Activated CD4-positive, alpha-beta memory T cell treated with anti-CD3 and anti-CD28 coated beads for 36 hours (primary cell): Measurements from ENCODE around the gene PHTF2. TPM values are rescaled to one million over a fixed set of nuclear protein-coding genes. Genes with fewer than 3 reads are reported as not detected.

Source experiments
- CTCF ChIA-PET: fragments of 350-600 bp; sonication (Branson Sonifier 250); formaldehyde crosslinking; loops from one replicate; lab custom pipeline; 2021; ENCODE audit warnings: antibody characterized with exemption, inconsistent platforms; lab: Charles Lee
- POLR2A ChIA-PET: fragments of 350-600 bp; sonication (Branson Sonifier 250); formaldehyde crosslinking; loops from one replicate; lab custom pipeline; 2021; ENCODE audit warnings: antibody characterized with exemption; lab: Charles Lee
- DNase-seq: peaks from one replicate; pipeline ENCODE4 v3.0.0-alpha.2; 2020
- H3K27ac Mint-ChIP-seq: one replicate; pipeline ENCODE4 v1.8.0; 2021; ENCODE audit warnings: mixed read lengths
- H3K27me3 Mint-ChIP-seq: one replicate; pipeline ENCODE4 v1.8.0; 2021; ENCODE audit warnings: mixed read lengths
- H3K36me3 Mint-ChIP-seq: one replicate; pipeline ENCODE4 v1.8.0; 2021; ENCODE audit warnings: mixed read lengths
- H3K4me1 Mint-ChIP-seq: one replicate; pipeline ENCODE4 v1.8.0; 2021; ENCODE audit warnings: low read depth, mixed read lengths
- H3K4me3 Mint-ChIP-seq: one replicate; pipeline ENCODE4 v1.8.0; 2021; ENCODE audit warnings: mild to moderate bottlenecking, mixed read lengths
- H3K9me3 Mint-ChIP-seq: one replicate; pipeline ENCODE4 v1.8.0; 2021; ENCODE audit warnings: mixed read lengths
- intact Hi-C: fragments of 100-400 bp; cut with micrococcal nuclease; formaldehyde crosslinking; loops from one replicate; pipeline ENCODE4 v1.15.1; 2023
- total RNA-seq, 2 experiments: library from RNA; stranded (reverse); gene quantifications; one replicate each; pipeline ENCODE4 v1.2.3, GENCODE V29; 2021

Gene PHTF2
- total RNA-seq, 2 experiments from 2014 or later: 40.8 to 41.2 TPM

GRCh38 chr7:77796960-77797359 lies 1.6 kb upstream of the PHTF2 start:
- CTCF ChIA-PET: interaction anchor here (0.7 to 2.8 kb wide), 4 partner anchors 35 to 145 kb away, joined by 3 to 12 read pairs (median 9); no protein-coding TSS in a partner anchor
- Mint-ChIP-seq H3K9me3 (no peaks in the 10 kb centered on the region), H3K27ac (peak overlapping the region; percentile 92), H3K27me3 (no peaks in the 10 kb centered on the region), H3K36me3 (peaks cover 11% of the 10 kb centered on the region), H3K4me1 (peaks cover 52% of the 10 kb centered on the region), H3K4me3 (peak overlapping the region; percentile 91)
- intact Hi-C loops: loop anchor here (5.0 kb wide), 2 partner anchors 125 to 675 kb away; partner anchors contain the start of gene CCDC146
- DNase-seq: no peak
- POLR2A ChIA-PET: interaction anchor here (0.7 kb wide), 1 partner anchor 100 kb away, joined by 3 read pairs; the partner anchor contains the start of gene RSBN1L

GRCh38 chr7:77797734-77798393 lies 709 bp upstream of the PHTF2 start:
- ChIA-PET CTCF (interaction anchor here (0.6 to 2.8 kb wide), 12 partner anchors 15 to 223 kb away, joined by 3 to 12 read pairs (median 4); no protein-coding TSS in a partner anchor), POLR2A (interaction anchor here (0.5 to 2.3 kb wide), 7 partner anchors 14 to 102 kb away, joined by 3 to 25 read pairs (median 4); partner anchors contain the start of gene RSBN1L)
- Mint-ChIP-seq H3K4me1 (peaks cover 61% of the 10 kb centered on the region), H3K27ac (peak overlapping the region; percentile 92), H3K27me3 (no peaks in the 10 kb centered on the region), H3K9me3 (no peaks in the 10 kb centered on the region), H3K4me3 (peak overlapping the region; percentile 91), H3K36me3 (peaks cover 11% of the 10 kb centered on the region)
- no peak for DNase-seq
- intact Hi-C loops: loop anchor here (1.0 to 5.0 kb wide), 7 partner anchors 33 to 676 kb away; partner anchors contain the start of genes CCDC146, PTPN12 and RSBN1L

- peak overlapping the region; percentile 92 for H3K27ac Mint-ChIP-seq
- peak; percentile 32 for DNase-seq
- H3K36me3 Mint-ChIP-seq: peaks cover 7% of the 10 kb centered on the region
- ChIA-PET POLR2A (interaction anchor here (1.1 to 2.3 kb wide), 3 partner anchors 32 to 103 kb away, joined by 3 to 25 read pairs (median 7); partner anchors contain the start of gene RSBN1L), CTCF (interaction anchor here (0.6 to 2.4 kb wide), 8 partner anchors 13 to 221 kb away, joined by 3 to 12 read pairs (median 4); no protein-coding TSS in a partner anchor)
- H3K27me3 Mint-ChIP-seq: no peaks in the 10 kb centered on the region
- peak overlapping the region; percentile 91 for H3K4me3 Mint-ChIP-seq
- intact Hi-C loops: loop anchor here (2.0 to 5.0 kb wide), 5 partner anchors 103 to 677 kb away; partner anchors contain the start of genes CCDC146 and PTPN12
- H3K4me1 Mint-ChIP-seq: peaks cover 71% of the 10 kb centered on the region
- H3K9me3 Mint-ChIP-seq: no peaks in the 10 kb centered on the region
Observed at GRCh38 chr7:77799078-77799964, 748 bp downstream of the PHTF2 start.

GRCh38 chr7:77800158-77800557 lies 1.6 kb downstream of the PHTF2 start:
- peaks cover 74% of the 10 kb centered on the region for H3K4me1 Mint-ChIP-seq
- peak overlapping the region; percentile 92 for H3K27ac Mint-ChIP-seq
- POLR2A ChIA-PET: interaction anchor here (1.1 kb wide), 1 partner anchor 36 kb away, joined by 3 read pairs; no protein-coding TSS in a partner anchor
- peaks cover 2% of the 10 kb centered on the region for H3K9me3 Mint-ChIP-seq
- H3K27me3 Mint-ChIP-seq: no peaks in the 10 kb centered on the region
- peak overlapping the region; percentile 91 for H3K4me3 Mint-ChIP-seq
- H3K36me3 Mint-ChIP-seq: peaks cover 8% of the 10 kb centered on the region
- intact Hi-C loops: loop anchor here (2.0 to 5.0 kb wide), 2 partner anchors 87 to 137 kb away; no protein-coding TSS in a partner anchor
- CTCF ChIA-PET: no interaction called here
- peak; percentile 48 for DNase-seq

GRCh38 chr7:77800730-77801129 lies 2.2 kb downstream of the PHTF2 start:
- H3K9me3 Mint-ChIP-seq: peaks cover 6% of the 10 kb centered on the region
- intact Hi-C loops: loop anchor here (2.0 to 5.0 kb wide), 2 partner anchors 87 to 136 kb away; no protein-coding TSS in a partner anchor
- H3K4me3 Mint-ChIP-seq: peak overlapping the region; percentile 91
- CTCF ChIA-PET: no interaction called here
- DNase-seq: no peak
- H3K27me3 Mint-ChIP-seq: no peaks in the 10 kb centered on the region
- POLR2A ChIA-PET: no interaction called here
- peak overlapping the region; percentile 92 for H3K27ac Mint-ChIP-seq
- H3K4me1 Mint-ChIP-seq: peaks cover 78% of the 10 kb centered on the region
- peaks cover 11% of the 10 kb centered on the region for H3K36me3 Mint-ChIP-seq

GRCh38 chr7:77802557-77803405 lies 4.2 kb downstream of the PHTF2 start:
- Mint-ChIP-seq H3K27me3 (no peaks in the 10 kb centered on the region), H3K36me3 (peaks cover 29% of the 10 kb centered on the region), H3K27ac (peak overlapping the region; percentile 79), H3K4me3 (peak overlapping the region; percentile 55), H3K9me3 (peaks cover 26% of the 10 kb centered on the region), H3K4me1 (peaks cover 62% of the 10 kb centered on the region)
- no peak for DNase-seq
- intact Hi-C loops: loop anchor here (5.0 kb wide), 1 partner anchor 85 kb away; no protein-coding TSS in a partner anchor
- POLR2A ChIA-PET: interaction anchor here (3.8 kb wide), 1 partner anchor 29 kb away, joined by 26 read pairs; no protein-coding TSS in a partner anchor
- CTCF ChIA-PET: interaction anchor here (0.9 to 1.4 kb wide), 4 partner anchors 29 to 133 kb away, joined by 4 to 7 read pairs (median 6); no protein-coding TSS in a partner anchor

- Mint-ChIP-seq H3K27ac (no peak overlapping the region), H3K9me3 (peaks cover 35% of the 10 kb centered on the region), H3K36me3 (peaks cover 33% of the 10 kb centered on the region), H3K27me3 (no peaks in the 10 kb centered on the region), H3K4me1 (peaks cover 51% of the 10 kb centered on the region), H3K4me3 (no peak overlapping the region)
- no peak for DNase-seq
- POLR2A ChIA-PET: no interaction called here
- CTCF ChIA-PET: no interaction called here
- intact Hi-C loops: no loop called here
Observed at GRCh38 chr7:77806425-77806824, 7.9 kb downstream of the PHTF2 start.

GRCh38 chr7:77808517-77808916 lies 9.9 kb downstream of the PHTF2 start:
- peaks cover 35% of the 10 kb centered on the region for H3K9me3 Mint-ChIP-seq
- H3K4me1 Mint-ChIP-seq: peaks cover 49% of the 10 kb centered on the region
- peak overlapping the region; percentile 19 for H3K27ac Mint-ChIP-seq

GRCh38 chr7:77811516-77812289 lies 13.1 kb downstream of the PHTF2 start:
- intact Hi-C loops: loop anchor here (2.0 kb wide), 1 partner anchor 19 kb away; no protein-coding TSS in a partner anchor
- H3K27ac Mint-ChIP-seq: peak overlapping the region; percentile 33

More at GRCh38 chr7:77808517-77808916, 9.9 kb downstream of the PHTF2 start:
- intact Hi-C loops: no loop called here
- ChIA-PET CTCF (no interaction called here), POLR2A (no interaction called here)
- no peak overlapping the region for H3K4me3 Mint-ChIP-seq
- no peaks in the 10 kb centered on the region for H3K27me3 Mint-ChIP-seq
- peaks cover 31% of the 10 kb centered on the region for H3K36me3 Mint-ChIP-seq
- no peak for DNase-seq

GRCh38 chr7:77812290-77812685 lies 13.7 kb downstream of the PHTF2 start:
- H3K4me1 Mint-ChIP-seq: peaks cover 49% of the 10 kb centered on the region
- peaks cover 23% of the 10 kb centered on the region for H3K9me3 Mint-ChIP-seq
- POLR2A ChIA-PET: interaction anchor here (1.3 kb wide), 1 partner anchor 14 kb away, joined by 3 read pairs; the partner anchor contains the start of genes PHTF2 and TMEM60
- CTCF ChIA-PET: interaction anchor here (1.0 to 2.8 kb wide), 3 partner anchors 9 to 161 kb away, joined by 3 to 11 read pairs (median 4); partner anchors contain the start of genes PHTF2 and TMEM60
- peaks cover 27% of the 10 kb centered on the region for H3K36me3 Mint-ChIP-seq
- no peaks in the 10 kb centered on the region for H3K27me3 Mint-ChIP-seq
- H3K4me3 Mint-ChIP-seq: no peak overlapping the region
- no peak overlapping the region for H3K27ac Mint-ChIP-seq
- intact Hi-C loops: loop anchor here (2.0 kb wide), 1 partner anchor 19 kb away; no protein-coding TSS in a partner anchor
- DNase-seq: no peak

More at GRCh38 chr7:77811516-77812289, 13.1 kb downstream of the PHTF2 start:
- H3K4me3 Mint-ChIP-seq: no peak overlapping the region
- no peaks in the 10 kb centered on the region for H3K27me3 Mint-ChIP-seq
- peaks cover 23% of the 10 kb centered on the region for H3K9me3 Mint-ChIP-seq
- ChIA-PET POLR2A (interaction anchor here (0.6 to 1.3 kb wide), 2 partner anchors 13 to 23 kb away, joined by 3 to 4 read pairs; partner anchors contain the start of genes PHTF2 and TMEM60), CTCF (interaction anchor here (1.0 to 2.8 kb wide), 3 partner anchors 10 to 160 kb away, joined by 3 to 11 read pairs (median 4); partner anchors contain the start of genes PHTF2 and TMEM60)
- peaks cover 27% of the 10 kb centered on the region for H3K36me3 Mint-ChIP-seq
- peaks cover 45% of the 10 kb centered on the region for H3K4me1 Mint-ChIP-seq
- no peak for DNase-seq
